NCI-H2196 treated with DMSO at 0.1 percent for 48 hours (cell line): Measurements from ENCODE around the gene PYCARD.
"Not testable (repeated sequence)": the region's sequence is repeated elsewhere in the genome, so short reads cannot be mapped to it uniquely, and the experiment has no call there.

ENCODE experiments used
- DNase-seq: peaks from one replicate; lab custom pipeline; 2025; ENCODE audit not compliant: unreplicated experiment; lab: John Stamatoyannopoulos, UW

The PYCARD gene

GRCh38 chr16:31191697-31192428 lies 10.7 kb downstream of the PYCARD start:
- no peak for DNase-seq

- no peak for DNase-seq
These were observed 11.6 kb downstream of the PYCARD start for GRCh38 chr16:31190818-31191444.

- no peak for DNase-seq
These were observed 12.5 kb downstream of the PYCARD start for GRCh38 chr16:31190061-31190460.

GRCh38 chr16:31189412-31189778 lies 13.2 kb downstream of the PYCARD start:
- DNase-seq = no peak

GRCh38 chr16:31188450-31189411 lies 13.8 kb downstream of the PYCARD start:
- no peak for DNase-seq

- DNase-seq = no peak
These were observed 14.8 kb downstream of the PYCARD start for GRCh38 chr16:31187808-31188189.

GRCh38 chr16:31186930-31187807 lies 15.4 kb downstream of the PYCARD start:
- DNase-seq = no peak

GRCh38 chr16:31186176-31186575 lies 16.4 kb downstream of the PYCARD start:
- no peak for DNase-seq

GRCh38 chr16:31185339-31185738 lies 17.2 kb downstream of the PYCARD start:
- DNase-seq = no peak

- no peak for DNase-seq
These were observed 17.7 kb downstream of the PYCARD start for GRCh38 chr16:31184888-31185287.

GRCh38 chr16:31183432-31184428 lies 18.8 kb downstream of the PYCARD start:
- no peak for DNase-seq

- no peak for DNase-seq
These were observed 20.2 kb downstream of the PYCARD start for GRCh38 chr16:31182391-31182790.

GRCh38 chr16:31181102-31181830 lies 21.3 kb downstream of the PYCARD start:
- DNase-seq = no peak

- DNase-seq = peak; percentile 57
These were observed 22.7 kb downstream of the PYCARD start, which contains the start of gene FUS for GRCh38 chr16:31179747-31180459. Gene FUS, plus strand, starts transcription at chr16:31180139. Its CDS starts 76 bp downstream, at chr16:31180215.

- no peak for DNase-seq
These were observed 23.3 kb downstream of the PYCARD start for GRCh38 chr16:31179219-31179746.

- DNase-seq = peak; percentile 28
These were observed 25.4 kb downstream of the PYCARD start for GRCh38 chr16:31177136-31177535.

- not testable (repeated sequence) for DNase-seq
These were observed 32.5 kb downstream of the PYCARD start for GRCh38 chr16:31170048-31170447.

- no peak for DNase-seq
These were observed 33.7 kb downstream of the PYCARD start for GRCh38 chr16:31168848-31169247.
